ENCODE measurements around the gene STK38L.
A peak's percentile ranks its signal among the peaks of the same experiment; 100 is the strongest.

Gene STK38L

DNA sequence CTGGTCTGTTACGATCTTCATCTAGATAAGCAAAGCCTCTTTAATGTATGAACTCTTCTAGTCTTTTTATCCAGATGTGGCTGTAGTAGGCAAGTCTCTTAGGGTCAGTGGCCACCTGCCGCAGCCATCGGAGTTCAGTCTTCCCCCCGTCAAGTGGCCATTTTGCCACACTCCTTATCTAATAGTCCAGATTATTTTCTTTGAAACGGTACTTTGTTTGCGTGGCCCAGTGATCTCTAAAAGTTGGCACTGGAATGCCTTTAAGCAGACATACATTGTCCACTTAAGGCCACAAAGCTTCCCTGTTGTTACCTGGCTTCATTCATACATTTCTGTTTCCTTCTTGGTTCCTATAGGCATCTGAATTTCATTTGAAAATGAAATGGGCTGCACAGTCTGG, 52.6 kb downstream of the STK38L start:
- no peaks in the 10 kb centered on the region for H3K9me3 ChIP-seq (ENCODE audit: control insufficient read depth, low read length)
- no peak overlapping the region for H2AFZ ChIP-seq (ENCODE audit: low read depth, low read length)
- no peak overlapping the region for H4K91ac ChIP-seq (ENCODE audit: low read length)
- H3K27ac ChIP-seq (ENCODE audit: low read length, poor library complexity, severe bottlenecking) = no peak overlapping the region
- no peak overlapping the region for H3K4ac ChIP-seq (ENCODE audit: low read depth in 1 of 2, low read length in 2 of 2)
- H2BK120ac ChIP-seq (ENCODE audit: low read depth, low read length) = no peak overlapping the region
- peaks cover 2% of the 10 kb centered on the region for H3K4me1 ChIP-seq (ENCODE audit: control insufficient read depth, insufficient read depth, low read depth, low read length)
- no peak overlapping the region for H3K9ac ChIP-seq (ENCODE audit: low read length)
- H3K18ac ChIP-seq (ENCODE audit: low read depth in 1 of 2, low read length in 2 of 2) = no peak overlapping the region
- no peak overlapping the region for H3K14ac ChIP-seq (ENCODE audit: low read length in 2 of 2)
- no peak overlapping the region for H3K23ac ChIP-seq (ENCODE audit: low read length in 2 of 2)
- no peak overlapping the region for H2BK5ac ChIP-seq (ENCODE audit: low read depth, low read length, poor library complexity, severe bottlenecking)
- H2AK5ac ChIP-seq (ENCODE audit: low read length, severe bottlenecking) = no peak overlapping the region
- no peak overlapping the region for H4K8ac ChIP-seq (ENCODE audit: low read length)
- peaks cover 0 to 36% of the 10 kb centered on the region in 2 experiments for H3K36me3 ChIP-seq (ENCODE audit: control insufficient read depth in 1 of 2, insufficient read depth in 2 of 2, low read depth in 1 of 2, low read length in 2 of 2)
- H3K27me3 ChIP-seq (ENCODE audit: control insufficient read depth in 1 of 2, insufficient read depth in 1 of 2, low read length in 2 of 2) = no peaks in the 10 kb centered on the region
- no peak overlapping the region for H2BK15ac ChIP-seq (ENCODE audit: low read depth, poor library complexity, severe bottlenecking)
- WGBS = 88% methylated on average over 6 of the region's 6 CpGs
- no peak for DNase-seq
- peaks cover 12% of the 10 kb centered on the region for H3K79me1 ChIP-seq (replicated peaks; ENCODE audit: low read length, poor library complexity, severe bottlenecking)
- no peak overlapping the region for H3K4me2 ChIP-seq (ENCODE audit: low read length, poor library complexity, severe bottlenecking)
- H3K4me3 ChIP-seq (ENCODE audit: insufficient read depth in 1 of 2, low read depth in 1 of 2, low read length in 2 of 2) = no peak overlapping the region
- no peak overlapping the region for H2BK12ac ChIP-seq (ENCODE audit: low read length in 2 of 2)

DNA sequence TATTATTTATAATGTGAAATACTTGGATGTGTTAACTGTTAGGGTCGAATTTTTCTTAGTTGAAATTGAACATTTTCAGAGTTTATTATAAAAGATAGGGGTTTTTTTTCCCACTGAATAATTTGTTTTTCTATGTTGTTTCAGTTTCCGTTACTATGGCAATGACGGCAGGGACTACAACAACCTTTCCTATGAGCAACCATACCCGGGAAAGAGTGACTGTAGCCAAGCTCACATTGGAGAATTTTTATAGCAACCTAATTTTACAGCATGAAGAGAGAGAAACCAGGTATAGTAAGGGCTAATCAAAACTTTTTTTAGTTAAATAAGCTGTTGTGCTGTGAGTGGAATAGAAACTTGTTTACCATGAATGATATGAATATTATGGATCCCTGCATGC, 53.5 kb downstream of the STK38L start:
- H3K4me3 ChIP-seq (ENCODE audit: insufficient read depth in 1 of 2, low read depth in 1 of 2, low read length in 2 of 2) = no peak overlapping the region
- no peak overlapping the region for H2AFZ ChIP-seq (ENCODE audit: low read depth, low read length)
- no peak overlapping the region for H3K27ac ChIP-seq (ENCODE audit: low read length, poor library complexity, severe bottlenecking)
- H3K9ac ChIP-seq (ENCODE audit: low read length) = peak overlapping the region; percentile 46
- H3K4me2 ChIP-seq (ENCODE audit: low read length, poor library complexity, severe bottlenecking) = no peak overlapping the region
- no peak overlapping the region for H2BK15ac ChIP-seq (ENCODE audit: low read depth, poor library complexity, severe bottlenecking)
- no peak overlapping the region for H2AK5ac ChIP-seq (ENCODE audit: low read length, severe bottlenecking)
- WGBS = 89% methylated on average over 2 of the region's 4 CpGs
- H3K18ac ChIP-seq (ENCODE audit: low read depth in 1 of 2, low read length in 2 of 2) = no peak overlapping the region
- H3K9me3 ChIP-seq (ENCODE audit: control insufficient read depth, low read length) = no peaks in the 10 kb centered on the region
- no peak overlapping the region for H4K91ac ChIP-seq (ENCODE audit: low read length)
- no peak overlapping the region for H3K23ac ChIP-seq (ENCODE audit: low read length in 2 of 2)
- H3K4me1 ChIP-seq (ENCODE audit: control insufficient read depth, insufficient read depth, low read depth, low read length) = peaks cover 2% of the 10 kb centered on the region
- no peak overlapping the region for H3K4ac ChIP-seq (ENCODE audit: low read depth in 1 of 2, low read length in 2 of 2)
- no peak overlapping the region for H2BK5ac ChIP-seq (ENCODE audit: low read depth, low read length, poor library complexity, severe bottlenecking)
- no peak overlapping the region for H2BK120ac ChIP-seq (ENCODE audit: low read depth, low read length)
- no peak for DNase-seq
- no peak overlapping the region for H2BK12ac ChIP-seq (ENCODE audit: low read length in 2 of 2)
- peaks cover 12% of the 10 kb centered on the region for H3K79me1 ChIP-seq (replicated peaks; ENCODE audit: low read length, poor library complexity, severe bottlenecking)
- H3K36me3 ChIP-seq (ENCODE audit: control insufficient read depth in 1 of 2, insufficient read depth in 2 of 2, low read depth in 1 of 2, low read length in 2 of 2) = peaks cover 0 to 43% of the 10 kb centered on the region in 2 experiments
- H3K27me3 ChIP-seq (ENCODE audit: control insufficient read depth in 1 of 2, insufficient read depth in 1 of 2, low read length in 2 of 2) = no peaks in the 10 kb centered on the region
- no peak overlapping the region for H3K14ac ChIP-seq (ENCODE audit: low read length in 2 of 2)
- H4K8ac ChIP-seq (ENCODE audit: low read length) = no peak overlapping the region

DNA sequence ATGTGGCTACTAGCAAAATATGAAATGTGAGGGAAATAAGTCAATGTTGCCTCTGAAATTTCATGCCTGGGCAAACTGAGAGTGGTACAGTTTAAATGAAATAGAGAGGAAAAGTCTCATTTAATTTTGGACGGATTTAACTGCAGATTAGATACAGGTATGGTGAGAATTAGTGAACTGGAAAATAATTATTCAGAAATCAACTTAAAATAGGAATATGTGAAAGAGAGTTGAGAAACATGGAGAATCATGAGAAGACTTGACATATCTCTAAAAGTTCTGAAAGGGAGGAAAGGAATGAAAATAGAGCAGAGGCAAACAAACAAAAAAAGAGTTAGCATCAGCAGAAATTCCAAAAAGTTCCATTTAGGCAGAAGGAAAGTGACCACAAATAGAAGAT, 55.0 kb downstream of the STK38L start:
- Histone ChIP-seq H3K27ac (ENCODE audit: low read length, poor library complexity, severe bottlenecking) (no peak overlapping the region), H3K9ac (ENCODE audit: low read length) (no peak overlapping the region), H2BK5ac (ENCODE audit: low read depth, low read length, poor library complexity, severe bottlenecking) (no peak overlapping the region), H4K8ac (ENCODE audit: low read length) (no peak overlapping the region), H2BK120ac (ENCODE audit: low read depth, low read length) (no peak overlapping the region), H2AK5ac (ENCODE audit: low read length, severe bottlenecking) (no peak overlapping the region), H3K14ac (ENCODE audit: low read length in 2 of 2) (no peak overlapping the region), H2BK15ac (ENCODE audit: low read depth, poor library complexity, severe bottlenecking) (no peak overlapping the region), H3K18ac (ENCODE audit: low read depth in 1 of 2, low read length in 2 of 2) (no peak overlapping the region), H3K4me2 (ENCODE audit: low read length, poor library complexity, severe bottlenecking) (no peak overlapping the region), H2BK12ac (ENCODE audit: low read length in 2 of 2) (no peak overlapping the region), H3K79me1 (replicated peaks; ENCODE audit: low read length, poor library complexity, severe bottlenecking) (peaks cover 8% of the 10 kb centered on the region), H3K4me3 (ENCODE audit: insufficient read depth in 1 of 2, low read depth in 1 of 2, low read length in 2 of 2) (no peak overlapping the region), H3K27me3 (ENCODE audit: control insufficient read depth in 1 of 2, insufficient read depth in 1 of 2, low read length in 2 of 2) (no peaks in the 10 kb centered on the region), H2AFZ (ENCODE audit: low read depth, low read length) (no peak overlapping the region), H3K9me3 (ENCODE audit: control insufficient read depth, low read length) (no peaks in the 10 kb centered on the region), H3K4ac (ENCODE audit: low read depth in 1 of 2, low read length in 2 of 2) (no peak overlapping the region), H3K23ac (ENCODE audit: low read length in 2 of 2) (no peak overlapping the region), H3K4me1 (ENCODE audit: control insufficient read depth, insufficient read depth, low read depth, low read length) (peaks cover 3% of the 10 kb centered on the region), H3K36me3 (ENCODE audit: control insufficient read depth in 1 of 2, insufficient read depth in 2 of 2, low read depth in 1 of 2, low read length in 2 of 2) (peaks cover 0 to 54% of the 10 kb centered on the region in 2 experiments), H4K91ac (ENCODE audit: low read length) (no peak overlapping the region)
- 87% methylated on average over 1 of the region's 1 CpG for WGBS
- DNase-seq = no peak

DNA sequence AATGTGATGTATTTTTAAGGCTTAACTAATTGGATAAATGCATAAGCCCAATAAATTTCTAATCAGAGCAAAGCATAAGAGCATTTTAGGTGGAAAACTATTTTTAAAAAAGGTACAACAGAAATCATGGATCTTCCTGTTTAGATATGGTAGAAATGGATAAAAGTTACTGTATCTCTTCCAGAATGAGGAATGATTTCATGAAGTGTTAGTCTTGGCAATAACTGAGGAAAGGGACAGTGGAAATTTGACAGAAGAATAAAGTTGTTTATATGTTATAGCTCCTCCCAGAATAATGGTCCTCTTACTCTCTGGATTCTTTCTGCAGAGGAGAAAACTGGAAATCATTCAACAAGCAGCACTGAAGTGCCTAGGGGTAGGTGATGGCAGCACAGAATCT, 56.1 kb downstream of the STK38L start:
- peaks cover 0 to 58% of the 10 kb centered on the region in 2 experiments for H3K36me3 ChIP-seq (ENCODE audit: control insufficient read depth in 1 of 2, insufficient read depth in 2 of 2, low read depth in 1 of 2, low read length in 2 of 2)
- H3K9ac ChIP-seq (ENCODE audit: low read length) = no peak overlapping the region

More for the DNA sequence above, 56.1 kb downstream of the STK38L start:
- no peak for DNase-seq
- Histone ChIP-seq H3K4ac (ENCODE audit: low read depth in 1 of 2, low read length in 2 of 2) (no peak overlapping the region), H3K9me3 (ENCODE audit: control insufficient read depth, low read length) (no peaks in the 10 kb centered on the region), H3K18ac (ENCODE audit: low read depth in 1 of 2, low read length in 2 of 2) (no peak overlapping the region), H4K8ac (ENCODE audit: low read length) (no peak overlapping the region), H2BK12ac (ENCODE audit: low read length in 2 of 2) (no peak overlapping the region), H2BK15ac (ENCODE audit: low read depth, poor library complexity, severe bottlenecking) (no peak overlapping the region), H3K4me1 (ENCODE audit: control insufficient read depth, insufficient read depth, low read depth, low read length) (peaks cover 3% of the 10 kb centered on the region), H3K14ac (ENCODE audit: low read length in 2 of 2) (no peak overlapping the region), H4K91ac (ENCODE audit: low read length) (no peak overlapping the region), H2BK5ac (ENCODE audit: low read depth, low read length, poor library complexity, severe bottlenecking) (no peak overlapping the region), H3K27ac (ENCODE audit: low read length, poor library complexity, severe bottlenecking) (no peak overlapping the region), H2AK5ac (ENCODE audit: low read length, severe bottlenecking) (no peak overlapping the region), H3K23ac (ENCODE audit: low read length in 2 of 2) (no peak overlapping the region), H2AFZ (ENCODE audit: low read depth, low read length) (no peak overlapping the region), H3K4me2 (ENCODE audit: low read length, poor library complexity, severe bottlenecking) (no peak overlapping the region), H3K4me3 (ENCODE audit: insufficient read depth in 1 of 2, low read depth in 1 of 2, low read length in 2 of 2) (no peak overlapping the region), H2BK120ac (ENCODE audit: low read depth, low read length) (no peak overlapping the region), H3K79me1 (replicated peaks; ENCODE audit: low read length, poor library complexity, severe bottlenecking) (peaks cover 4% of the 10 kb centered on the region), H3K27me3 (ENCODE audit: control insufficient read depth in 1 of 2, insufficient read depth in 1 of 2, low read length in 2 of 2) (no peaks in the 10 kb centered on the region)

Data from mesenchymal stem cell (in vitro differentiated cells and primary cell).